GM18520 (cell line): ENCODE measurements around the gene AP1S1.

Experiments used
- ATAC-seq: cut with Tn5 transposase; IDR thresholded peaks from one replicate; pipeline ENCODE4 v1.9.1; 2021; ENCODE audit not compliant: unreplicated experiment

AP1S1 gene

GRCh38 chr7:101156277-101156676 lies 2.0 kb downstream of the AP1S1 start:
- ATAC-seq, result no peak

- no peak for ATAC-seq
Observed at GRCh38 chr7:101156866-101157589, 2.8 kb downstream of the AP1S1 start.

GRCh38 chr7:101159696-101160674 lies 5.7 kb downstream of the AP1S1 start:
- no peak for ATAC-seq

GRCh38 chr7:101160910-101161309 lies 6.6 kb downstream of the AP1S1 start:
- ATAC-seq, result no peak

- ATAC-seq, result no peak
Observed at GRCh38 chr7:101161692-101162471, 7.6 kb downstream of the AP1S1 start.

- no peak for ATAC-seq
Observed at GRCh38 chr7:101162551-101163278, 8.4 kb downstream of the AP1S1 start.

- no peak for ATAC-seq
Observed at GRCh38 chr7:101163279-101164070, 9.2 kb downstream of the AP1S1 start.

GRCh38 chr7:101164071-101164840 lies 10.0 kb downstream of the AP1S1 start:
- no peak for ATAC-seq

- peak; percentile 86 for ATAC-seq
Observed at GRCh38 chr7:101165075-101165957, 11.0 kb downstream of the AP1S1 start, which contains the start of gene VGF. Gene VGF, minus strand, starts transcription at chr7:101165569. Its CDS starts 726 bp downstream, at chr7:101164843.

GRCh38 chr7:101165958-101166647 lies 11.8 kb downstream of the AP1S1 start:
- no peak for ATAC-seq

GRCh38 chr7:101166648-101166908 lies 12.3 kb downstream of the AP1S1 start:
- no peak for ATAC-seq

GRCh38 chr7:101166909-101167644 lies 12.8 kb downstream of the AP1S1 start:
- ATAC-seq, result no peak

GRCh38 chr7:101167645-101168411 lies 13.6 kb downstream of the AP1S1 start:
- no peak for ATAC-seq

GRCh38 chr7:101168412-101169049 lies 14.3 kb downstream of the AP1S1 start:
- ATAC-seq, result no peak

GRCh38 chr7:101169110-101169837 lies 15.0 kb downstream of the AP1S1 start:
- no peak for ATAC-seq
